Body of pancreas (tissue), 4 donors: Measurements from ENCODE around the gene KIRREL3.

Experiments
- CTCF ChIP-seq, 7 experiments: fragments of 450-650 bp in 4 of 7; fragments of 200-600 bp in 3 of 7; sonication (generic) in 3 of 7; IDR thresholded peaks; one replicate each; pipeline ENCODE4 v1.5.1; 2016 to 2019; ENCODE audit warnings: antibody characterized with exemption in 7 of 7
- POLR2A ChIP-seq, 3 donors: fragments of 450-650 bp; IDR thresholded peaks; one replicate each; pipeline ENCODE4 v1.6.1; 2016; ENCODE audit warnings: antibody characterized with exemption in 3 of 3, mild to moderate bottlenecking in 2 of 3

- TF ChIP-seq CTCF (IDR thresholded peaks at IDR 0.05) (no peak), POLR2A (IDR thresholded peaks at IDR 0.05) (no peak)
These were observed 610.2 kb downstream of the KIRREL3 start for GRCh38 chr11:126390272-126390867.
